ENCODE data around the gene AUTS2.

GRCh38 chr7:70527520-70528115 is 929.3 kb downstream of the AUTS2 start:
- TF ChIP-seq CTCF (conservative IDR thresholded peaks at IDR 0.05 in 1 of 2, IDR thresholded peaks at IDR 0.05 in 1 of 2; ENCODE audit: low read depth in 1 of 2, low read length in 2 of 2) (no peak), EZH2 (IDR thresholded peaks at IDR 0.05; ENCODE audit: low read length, missing control alignments) (no peak)
